ENCODE data around the gene MED31.
"Not testable (repeated sequence)": the region's sequence is repeated elsewhere in the genome, so short reads cannot be mapped to it uniquely, and the experiment has no call there.

The MED31 gene

DNA sequence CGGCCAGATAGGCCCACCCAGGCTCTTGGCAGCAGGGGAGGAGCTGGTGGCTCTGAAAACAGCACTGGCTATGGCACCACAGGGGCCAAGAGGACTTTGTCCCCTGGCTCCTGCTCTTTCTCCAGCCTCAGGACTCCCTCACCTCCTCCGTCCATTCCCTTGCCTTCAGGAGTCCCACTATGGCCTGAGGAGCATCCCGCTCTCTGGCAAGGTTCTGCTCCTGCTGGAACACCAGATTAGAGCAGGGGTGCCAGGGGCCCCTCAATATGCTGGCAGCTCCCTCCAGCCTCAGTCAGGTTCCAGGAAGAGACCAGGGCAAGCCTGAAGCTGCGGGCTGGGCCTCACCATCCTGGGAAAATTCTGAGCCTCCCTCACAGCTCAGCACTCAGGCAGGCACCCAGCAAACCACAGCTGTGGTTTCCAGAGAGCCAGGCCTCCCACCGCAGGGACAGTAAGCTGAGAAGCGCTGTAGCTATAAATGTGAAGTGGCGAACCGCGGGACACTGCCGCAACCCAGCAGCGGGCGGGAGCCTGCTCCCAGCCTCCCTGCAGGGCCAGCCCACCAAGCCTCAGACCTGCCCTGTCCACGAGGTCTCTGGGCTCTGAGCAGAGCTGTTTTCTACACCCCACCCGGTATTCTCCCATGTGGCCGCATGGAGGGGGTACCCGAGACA is 25.9 kb upstream of the MED31 start:
- FAIRE-seq, result peak; percentile 72
- DNase-seq (ENCODE audit: low spot score), result peak; percentile 70

DNA sequence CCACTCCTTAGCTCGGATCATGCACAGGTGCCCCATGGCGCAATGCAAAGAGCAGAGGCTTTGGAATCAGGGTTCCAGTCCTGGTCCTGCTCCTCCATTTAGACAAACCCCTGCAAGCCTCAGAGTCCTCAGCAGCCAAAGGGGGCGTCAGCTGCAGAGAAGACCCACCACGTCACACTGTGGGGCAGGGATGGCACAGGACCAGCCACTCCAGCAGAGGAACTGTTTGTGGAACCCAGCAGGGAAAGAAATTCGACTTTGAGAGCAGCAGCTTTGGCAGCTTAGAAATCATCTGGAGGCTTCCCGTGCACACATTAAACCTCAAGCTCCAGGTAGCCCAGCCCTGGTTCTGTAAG is 25.4 kb upstream of the MED31 start:
- DNase-seq (ENCODE audit: low spot score), result no peak
- no peak for FAIRE-seq

DNA sequence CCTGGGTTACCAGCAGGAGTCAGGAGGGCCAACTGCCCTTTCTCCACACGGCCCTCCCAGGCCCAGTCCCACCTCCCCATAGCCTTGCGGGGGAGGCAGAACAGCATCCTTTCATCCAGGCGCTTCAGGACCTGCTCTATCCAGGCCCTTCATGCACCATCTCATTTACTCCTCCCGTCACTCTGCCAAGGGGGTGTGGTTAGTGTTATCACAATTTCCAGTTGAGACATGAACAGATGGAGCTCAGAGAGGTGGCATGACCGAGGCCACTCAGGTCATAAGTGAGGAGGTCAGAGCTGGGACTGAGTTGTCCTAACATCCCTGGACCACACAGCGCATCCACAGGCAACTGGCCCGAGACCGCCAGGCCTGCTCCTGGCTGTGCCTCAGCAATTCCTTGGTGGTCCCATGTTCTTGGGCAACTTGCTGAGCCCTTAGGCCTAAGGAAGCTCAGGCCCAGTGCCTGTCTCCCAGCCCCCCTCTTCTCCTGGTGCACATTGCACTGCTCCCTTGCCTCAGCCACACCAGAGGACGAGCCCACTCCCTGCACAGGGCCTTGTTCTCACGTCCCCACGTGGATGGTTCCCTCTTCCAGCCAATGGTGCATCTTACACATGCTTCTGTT is 23.9 kb upstream of the MED31 start:
- FAIRE-seq, result no peak

DNA sequence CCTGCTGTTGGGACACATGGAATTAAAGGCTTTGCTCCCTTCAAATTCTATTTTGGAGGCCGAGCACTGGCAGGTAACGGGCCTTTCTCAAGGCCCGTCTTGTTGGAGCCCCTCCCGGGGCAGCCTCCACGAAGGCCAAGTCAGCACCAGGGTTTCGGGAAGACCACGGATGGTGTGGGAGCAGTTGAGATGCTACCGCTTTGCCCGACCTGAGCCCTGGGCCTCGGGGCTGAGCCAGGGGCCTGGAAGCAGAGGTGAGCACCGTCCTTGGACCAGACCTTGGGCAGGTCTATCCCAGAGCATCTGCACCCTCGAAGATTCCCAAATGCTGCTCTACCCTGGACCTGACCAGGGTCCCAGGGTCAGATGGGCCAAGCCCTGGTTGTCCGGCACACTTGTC is 23.2 kb upstream of the MED31 start:
- FAIRE-seq (no peak), DNase-seq (ENCODE audit: low spot score) (no peak)

More for the DNA sequence above, 23.9 kb upstream of the MED31 start:
- no peak for DNase-seq (ENCODE audit: low spot score)

DNA sequence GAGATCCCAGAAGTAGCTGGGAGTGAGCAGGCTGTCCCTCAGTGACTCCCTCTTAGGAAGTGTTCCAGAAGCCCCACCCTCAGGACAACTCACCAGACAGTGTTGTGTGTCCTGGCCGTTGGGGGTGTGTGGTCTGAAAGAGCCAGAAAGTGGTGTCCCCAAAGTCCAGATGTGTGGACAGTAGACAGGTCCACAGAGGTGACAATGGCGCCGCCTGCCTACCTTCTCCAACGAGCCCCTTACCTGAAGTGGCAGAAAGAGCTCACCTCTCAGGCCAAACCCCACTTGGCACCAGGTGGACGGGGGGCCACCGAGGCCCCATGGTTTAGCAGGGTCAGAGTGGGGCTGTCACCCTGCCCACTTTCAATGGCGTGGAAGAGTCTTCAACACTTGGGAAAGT is 20.0 kb upstream of the MED31 start:
- DNase-seq (ENCODE audit: low spot score) (no peak), FAIRE-seq (no peak)

DNA sequence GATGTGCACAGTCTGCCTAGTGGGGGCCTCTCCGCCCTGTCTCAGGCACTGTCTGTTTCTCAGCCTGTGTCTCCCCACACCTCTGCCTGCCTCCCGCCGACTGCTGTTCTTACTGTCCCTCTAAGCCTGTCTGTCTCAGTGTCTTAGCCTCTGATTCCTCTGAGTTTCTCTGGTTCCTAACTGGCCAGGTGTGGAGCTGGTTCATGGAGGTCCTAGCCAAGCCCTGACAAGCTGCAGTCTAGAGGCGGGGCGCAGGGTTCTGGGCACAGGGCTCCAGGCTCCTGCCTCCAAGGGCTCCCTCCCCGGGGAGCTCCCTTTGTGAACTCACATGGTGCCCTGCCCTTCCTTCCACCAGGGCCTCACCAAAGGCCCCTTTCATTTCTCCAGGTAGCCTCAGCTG is 19.6 kb upstream of the MED31 start:
- DNase-seq (ENCODE audit: low spot score) (no peak), FAIRE-seq (no peak)

DNA sequence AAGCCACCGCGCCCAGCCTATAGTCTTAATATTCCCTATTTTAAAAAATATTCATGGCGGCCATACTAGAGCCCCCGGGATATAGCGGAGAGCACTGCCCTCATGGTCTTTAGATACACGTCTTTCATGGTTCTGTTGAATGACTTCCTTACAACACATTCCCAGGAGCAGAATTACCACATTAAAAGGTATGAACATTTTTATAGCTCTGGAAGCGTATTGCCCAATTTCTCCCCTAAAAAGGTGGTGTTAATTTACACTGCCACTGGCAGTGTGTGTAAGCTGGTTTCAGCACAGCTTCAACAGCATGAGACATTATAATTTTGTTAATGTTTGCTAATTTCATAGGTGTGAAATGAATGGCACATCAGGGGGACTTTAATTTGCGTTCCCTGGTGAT is 19.2 kb upstream of the MED31 start:
- FAIRE-seq, result no peak

DNA sequence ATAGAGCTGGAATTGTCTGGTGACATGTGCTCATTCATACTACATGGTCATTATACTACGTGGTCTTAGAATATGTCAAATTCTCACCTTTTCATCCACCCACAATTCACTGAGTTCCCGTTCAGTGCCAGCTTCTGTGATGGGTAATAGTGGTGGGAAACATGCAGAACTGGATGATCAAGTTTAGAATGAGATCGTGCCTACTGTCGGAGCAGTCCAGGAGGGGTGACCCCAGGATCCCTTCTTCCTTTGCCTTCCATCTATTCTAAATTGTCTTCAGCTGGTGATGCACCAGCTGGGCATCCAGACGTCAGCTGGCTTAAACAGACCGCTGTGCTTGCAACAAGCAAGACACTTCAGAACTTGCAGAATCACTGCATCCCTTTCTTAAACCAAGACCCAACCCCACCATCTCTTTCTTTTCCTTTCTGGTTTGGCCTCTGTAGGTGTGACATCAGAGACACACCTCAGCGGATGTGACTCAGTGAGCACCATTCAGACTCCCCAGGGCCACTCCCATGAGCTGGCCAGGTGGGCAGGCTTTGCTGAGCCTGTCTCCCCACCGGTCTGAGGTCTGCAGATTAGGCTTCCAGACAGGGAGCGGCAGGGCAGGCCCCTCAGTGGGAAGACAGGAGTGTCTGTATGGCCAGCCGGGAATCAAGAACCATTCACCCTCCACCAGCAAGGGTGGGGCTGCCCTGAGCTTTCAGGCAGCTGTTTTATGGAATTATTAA is 18.2 kb upstream of the MED31 start:
- no peak for FAIRE-seq
- DNase-seq (ENCODE audit: low spot score), result no peak

More for the DNA sequence above, 19.2 kb upstream of the MED31 start:
- DNase-seq (ENCODE audit: low spot score), result no peak

DNA sequence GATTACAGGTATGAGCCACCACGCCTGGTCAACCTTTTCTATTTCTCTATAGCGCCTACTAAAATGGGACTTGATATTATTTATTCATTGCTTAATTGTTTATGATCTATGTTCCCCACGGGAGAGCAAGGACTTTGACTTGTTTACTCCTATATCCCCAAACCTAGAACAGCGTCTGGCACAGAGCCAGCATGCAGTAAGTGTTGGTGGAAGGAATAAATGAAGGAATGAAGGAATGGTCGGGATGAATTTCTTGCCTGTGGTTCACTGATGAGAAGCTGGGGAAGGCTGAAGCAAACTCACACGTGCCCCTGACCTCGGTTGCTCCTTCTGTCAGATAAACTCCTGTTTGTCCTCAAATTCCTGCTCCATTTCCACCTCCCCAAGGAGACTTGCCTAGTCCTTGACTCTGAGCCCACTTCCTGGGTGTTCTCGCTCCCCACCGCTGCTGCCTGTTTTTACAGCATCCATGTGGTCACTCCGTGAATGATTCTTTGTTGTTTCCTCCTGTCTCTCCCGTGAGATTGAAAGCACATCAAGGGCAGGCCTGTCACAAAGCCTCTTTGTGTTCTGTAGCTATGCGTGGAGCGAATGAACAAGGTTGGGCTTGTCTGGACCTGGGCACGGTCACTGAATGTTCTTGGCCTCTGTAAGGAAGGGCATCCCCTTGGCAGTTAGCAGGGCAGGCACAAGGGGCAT is 17.5 kb upstream of the MED31 start:
- no peak for DNase-seq (ENCODE audit: low spot score)
- no peak for FAIRE-seq

DNA sequence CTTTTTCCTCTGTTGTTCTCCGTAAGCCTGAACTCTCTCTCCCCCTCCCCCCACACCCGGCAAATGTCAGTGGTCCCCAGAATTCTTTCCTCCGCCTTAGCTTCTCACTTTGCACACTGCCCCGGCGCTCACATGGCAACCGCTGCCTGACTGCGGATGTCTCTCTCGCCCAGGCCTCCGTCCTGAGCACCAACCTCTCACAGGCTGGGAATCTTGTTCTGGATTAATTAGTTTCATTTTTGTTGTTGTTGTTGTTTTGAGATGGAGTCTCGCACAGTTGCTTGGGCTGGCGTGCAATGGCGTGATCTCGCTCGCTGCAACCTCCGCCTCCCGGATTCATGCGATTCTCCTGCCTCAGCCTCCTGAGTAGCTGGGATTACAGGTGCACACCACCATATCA is 16.8 kb upstream of the MED31 start:
- FAIRE-seq, result no peak

DNA sequence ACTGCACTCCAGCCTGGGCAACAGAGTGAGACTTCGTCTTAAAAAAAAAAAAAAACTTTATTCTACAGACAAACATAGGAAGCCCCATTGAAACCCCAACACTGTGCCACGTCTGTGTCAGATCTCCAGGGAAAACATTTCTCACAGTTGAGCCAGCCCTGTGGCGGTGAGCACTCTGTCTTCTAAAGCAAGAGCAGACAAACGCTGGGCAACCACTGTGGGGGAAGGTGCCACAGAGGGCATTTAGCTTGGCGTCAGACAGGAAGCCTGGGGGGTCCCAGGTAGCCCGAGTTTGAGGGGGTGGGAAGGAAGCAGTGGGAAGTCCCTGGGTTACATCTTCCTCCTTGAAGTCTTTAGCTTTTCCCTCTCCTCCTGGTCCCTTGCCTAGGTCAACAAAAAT is 16.1 kb upstream of the MED31 start:
- FAIRE-seq (no peak), DNase-seq (ENCODE audit: low spot score) (no peak)

More for the DNA sequence above, 16.8 kb upstream of the MED31 start:
- no peak for DNase-seq (ENCODE audit: low spot score)

DNA sequence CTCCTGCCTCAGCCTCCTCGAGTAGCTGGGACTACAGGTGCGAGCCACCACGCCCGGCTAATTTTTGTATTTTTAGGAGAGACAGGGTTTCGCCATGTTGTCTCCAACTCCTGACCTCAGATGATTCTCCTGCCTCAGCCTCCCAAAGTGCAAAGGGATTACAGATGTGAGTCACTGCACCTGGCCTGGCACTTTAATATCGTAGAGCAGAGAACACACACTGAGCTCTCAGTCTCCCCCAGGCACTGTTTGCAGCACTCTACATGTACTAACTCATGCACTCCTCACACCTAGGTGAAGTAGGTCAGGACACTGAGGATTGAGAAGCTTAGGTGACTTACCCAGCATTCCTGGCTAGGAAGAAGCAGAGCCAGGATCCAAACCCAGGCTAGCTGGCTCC is 15.2 kb upstream of the MED31 start:
- no peak for DNase-seq (ENCODE audit: low spot score)
- no peak for FAIRE-seq

DNA sequence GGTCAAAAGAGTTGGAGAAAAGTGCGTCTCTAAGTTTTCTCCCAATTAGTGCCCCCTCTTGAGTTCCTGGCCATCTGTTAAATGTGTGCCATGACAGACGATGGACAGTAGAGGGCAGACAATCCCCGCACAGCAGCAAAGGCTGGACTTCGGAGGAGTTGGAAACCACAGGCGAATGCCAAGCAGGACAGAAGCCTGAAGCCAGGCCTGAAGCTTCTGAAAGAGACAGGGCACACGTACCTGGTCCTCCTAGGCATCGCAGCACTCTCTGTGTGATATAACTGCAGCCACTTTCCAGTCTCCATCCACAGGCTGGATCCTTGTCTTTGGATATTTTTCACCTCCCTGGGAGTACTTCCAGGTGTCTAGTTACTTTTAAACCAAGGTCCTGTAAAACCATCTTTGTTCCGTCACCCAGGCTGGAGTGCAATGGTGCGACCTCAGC is 14.7 kb upstream of the MED31 start:
- DNase-seq (ENCODE audit: low spot score), result peak; percentile 61
- FAIRE-seq, result peak; percentile 46

DNA sequence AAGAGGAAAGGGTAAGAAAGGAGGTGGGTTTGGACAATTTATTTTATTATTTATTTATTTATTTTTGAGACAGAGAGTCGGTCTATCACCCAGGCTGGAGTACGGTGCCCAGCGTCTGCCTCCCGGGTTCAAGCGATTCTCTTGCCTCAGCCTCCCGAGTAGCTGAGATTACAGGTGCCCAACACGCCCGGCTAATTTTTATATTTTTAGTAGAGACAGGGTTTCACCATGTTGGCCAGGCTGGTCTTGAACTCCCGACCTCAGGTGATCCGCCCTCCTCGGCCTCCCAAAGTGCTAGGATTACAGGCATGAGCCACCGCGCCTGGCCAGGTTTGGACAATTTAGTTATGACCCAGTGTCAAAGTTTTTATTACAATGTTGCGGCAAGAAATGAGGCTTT is 11.8 kb upstream of the MED31 start:
- FAIRE-seq; DNase-seq (ENCODE audit: low spot score): not testable (repeated sequence)

DNA sequence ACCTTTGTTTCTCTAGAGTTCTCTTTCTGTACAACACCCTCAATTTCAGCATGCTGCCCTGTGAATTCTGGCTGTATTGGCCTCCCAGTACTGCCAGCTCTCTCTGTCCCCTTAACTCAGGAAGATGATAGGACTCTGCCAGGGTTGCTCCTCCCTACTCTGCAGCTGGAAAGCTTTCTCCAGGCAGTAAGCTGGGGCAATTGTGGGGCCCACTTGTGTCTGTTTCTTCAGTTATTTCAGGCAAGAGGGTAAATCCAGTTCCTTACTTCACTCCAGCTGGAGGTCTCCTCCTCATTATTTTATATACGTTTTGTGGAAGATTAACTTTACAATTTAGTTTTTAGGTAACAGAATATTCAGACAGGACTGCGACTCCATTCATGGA is 10.1 kb upstream of the MED31 start:
- no peak for DNase-seq (ENCODE audit: low spot score)
- no peak for FAIRE-seq

DNA sequence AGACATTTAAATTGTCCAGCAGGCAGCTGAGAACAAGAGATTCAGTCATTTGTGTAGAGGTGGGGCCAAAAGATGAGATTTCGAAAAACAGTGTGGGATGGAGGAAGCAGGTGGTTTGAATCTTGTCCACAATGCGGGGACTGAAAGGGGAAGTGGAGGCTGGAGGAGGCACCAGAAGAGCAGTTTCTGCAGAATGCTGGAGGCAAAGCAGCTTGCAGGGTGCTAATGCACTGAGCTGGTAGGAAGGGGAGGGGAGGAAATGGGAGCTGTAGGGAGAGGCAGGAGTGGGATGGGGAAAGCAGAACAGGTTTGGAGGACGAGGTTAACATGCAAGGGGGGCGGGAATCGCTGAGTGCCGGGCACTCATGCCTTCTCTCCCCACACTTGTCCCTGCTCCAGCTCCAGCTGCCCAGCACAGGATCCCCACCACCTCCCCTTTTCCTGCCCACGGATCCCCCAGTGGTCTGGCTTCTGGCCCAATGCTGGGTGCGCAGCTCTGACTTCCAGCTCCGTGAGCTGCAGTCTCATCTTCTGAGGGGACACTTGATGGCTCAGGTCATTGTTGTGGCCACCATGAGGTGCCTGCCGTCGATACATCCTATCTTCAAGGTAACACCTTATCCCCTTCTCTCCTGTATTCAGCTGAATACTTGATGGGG is 9.5 kb upstream of the MED31 start:
- FAIRE-seq (no peak), DNase-seq (ENCODE audit: low spot score) (no peak)

DNA sequence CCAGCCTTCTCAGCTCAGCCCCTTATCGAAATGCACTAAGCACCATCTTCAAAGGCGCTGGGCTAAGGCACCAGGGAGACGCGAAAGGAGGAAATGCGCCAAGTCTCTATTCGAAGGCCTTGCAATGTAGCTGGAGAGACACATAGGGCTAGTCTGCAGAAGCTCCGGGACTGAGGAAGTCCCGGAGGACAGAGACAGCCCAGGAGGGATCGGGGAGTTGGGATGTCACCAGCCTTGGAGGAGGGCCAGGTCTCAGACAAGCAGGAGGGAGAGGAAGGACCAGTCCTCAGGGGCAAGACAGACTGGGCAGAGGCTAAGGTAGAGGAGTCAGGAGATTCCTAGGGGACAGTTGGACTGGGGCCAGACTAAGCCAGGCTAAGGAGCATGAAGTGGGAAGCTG is 8.7 kb upstream of the MED31 start:
- no peak for DNase-seq (ENCODE audit: low spot score)
- FAIRE-seq, result no peak

DNA sequence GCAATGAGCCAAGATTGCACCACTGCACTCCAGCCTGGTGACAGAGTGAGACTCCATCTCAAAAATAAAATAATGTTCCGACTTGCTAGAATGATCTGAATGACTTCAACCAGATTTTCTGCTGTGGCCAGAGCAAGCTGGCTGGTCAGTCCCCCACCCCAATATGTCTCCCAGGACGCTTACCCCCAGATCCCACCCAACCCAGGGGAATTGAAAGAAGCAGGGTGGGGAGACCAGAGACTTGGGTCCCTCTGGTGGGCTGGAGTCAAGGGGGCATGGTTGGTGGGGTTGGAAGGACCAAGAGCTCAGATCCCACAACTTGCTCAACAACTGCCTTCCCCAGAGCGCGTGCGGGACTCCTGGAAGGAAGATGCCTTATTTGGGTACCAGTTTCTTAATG is 7.0 kb upstream of the MED31 start:
- not testable (repeated sequence) for DNase-seq (ENCODE audit: low spot score); FAIRE-seq

DNA sequence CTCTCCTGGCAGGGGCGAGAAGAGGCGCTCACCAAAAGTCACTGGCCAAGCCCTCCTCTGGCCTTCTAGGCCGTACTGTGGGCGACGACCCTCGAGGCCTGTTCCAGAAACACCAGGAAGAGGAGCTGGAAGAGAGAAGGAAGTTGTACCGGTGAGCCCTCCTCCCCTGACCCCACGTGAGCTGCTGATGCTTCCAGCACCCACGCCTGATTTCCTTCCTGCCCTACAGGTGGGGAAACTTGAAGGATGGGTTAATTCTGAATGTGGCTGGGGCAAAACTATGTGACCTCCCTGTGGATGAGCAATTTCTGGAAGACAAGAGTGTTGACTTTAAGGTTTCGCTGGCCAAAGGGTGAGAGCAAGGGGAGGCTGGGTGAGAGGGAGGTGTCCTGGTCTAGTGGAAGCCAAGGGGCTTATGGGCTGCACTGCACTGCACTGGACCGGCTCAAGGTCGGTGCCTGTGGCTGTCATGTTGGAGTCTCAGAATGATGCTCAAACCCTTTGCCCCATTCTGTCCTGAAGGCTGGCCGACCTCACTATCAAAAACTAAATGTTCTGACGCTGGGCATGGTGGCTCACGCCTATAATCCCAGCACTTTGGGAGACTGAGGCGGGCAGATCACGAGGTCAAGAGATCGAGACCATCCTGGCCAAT is 6.4 kb upstream of the MED31 start:
- no peak for DNase-seq (ENCODE audit: low spot score)
- FAIRE-seq, result no peak

DNA sequence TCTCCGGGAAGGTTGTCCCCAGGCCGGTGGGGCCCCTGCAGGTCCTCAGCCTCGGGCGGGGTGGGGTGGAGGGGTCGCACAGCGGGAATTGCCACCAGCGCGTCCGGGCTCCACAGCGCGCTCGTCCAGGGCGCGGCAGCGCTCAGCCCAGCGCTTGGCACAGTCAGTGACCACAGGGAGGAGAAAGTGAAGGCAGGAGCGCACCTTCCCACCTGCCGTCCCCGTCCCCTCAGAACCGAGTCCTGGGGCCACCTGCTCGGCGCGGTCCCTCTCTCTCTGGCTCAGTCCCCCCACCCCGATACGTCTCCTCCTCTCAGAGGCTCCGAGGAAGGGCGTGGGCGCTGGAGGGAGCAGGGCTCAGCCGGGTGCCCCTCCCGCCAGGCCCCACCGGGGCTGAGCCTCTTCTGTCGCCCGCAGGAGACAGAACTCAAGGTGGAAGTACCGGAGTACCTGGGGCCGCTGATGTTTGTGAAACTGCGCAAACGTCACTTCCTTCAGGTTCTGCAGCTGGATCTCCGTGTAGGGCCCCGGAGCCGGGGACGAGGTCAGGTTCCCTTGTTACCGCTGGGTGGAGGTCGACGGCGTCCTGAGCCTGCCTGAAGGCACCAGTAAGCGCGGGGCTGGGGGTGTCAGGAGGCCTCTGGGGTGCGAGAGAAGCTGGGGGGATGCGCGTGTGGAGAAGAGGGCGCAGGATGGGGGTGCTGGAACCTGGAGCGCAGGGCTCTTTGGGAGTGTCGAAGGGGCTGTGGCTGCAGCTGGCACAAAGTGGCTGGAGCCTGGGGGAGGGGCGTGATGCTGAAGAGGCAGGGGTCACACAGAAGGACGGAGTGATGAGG is 5.6 kb upstream of the MED31 start:
- not testable (repeated sequence) for DNase-seq (ENCODE audit: low spot score); FAIRE-seq

All from RCC 7860 (cell line).